Stimulated activated CD8-positive, alpha-beta memory T cell treated with anti-CD3 and anti-CD28 coated beads, Interleukin-12 subunit alpha, Interleukin-12 subunit beta, amount 100 ng/mL, for 24 hours (primary cell): Measurements from ENCODE around the gene CLEC4M.
"Not testable (repeated sequence)": the region's sequence is repeated elsewhere in the genome, so short reads cannot be mapped to it uniquely, and the experiment has no call there.

ENCODE experiments used
- DNase-seq: peaks from one replicate; pipeline ENCODE4 v3.0.0-alpha.2; 2020; ENCODE audit errors: extremely low read depth

CLEC4M gene

GRCh38 chr19:7775761-7776160 lies 12.7 kb downstream of the CLEC4M start:
- DNase-seq = no peak

- no peak for DNase-seq
These were observed 15.0 kb downstream of the CLEC4M start for GRCh38 chr19:7778081-7778480.

GRCh38 chr19:7779631-7780486 lies 16.8 kb downstream of the CLEC4M start:
- DNase-seq = no peak

DNA sequence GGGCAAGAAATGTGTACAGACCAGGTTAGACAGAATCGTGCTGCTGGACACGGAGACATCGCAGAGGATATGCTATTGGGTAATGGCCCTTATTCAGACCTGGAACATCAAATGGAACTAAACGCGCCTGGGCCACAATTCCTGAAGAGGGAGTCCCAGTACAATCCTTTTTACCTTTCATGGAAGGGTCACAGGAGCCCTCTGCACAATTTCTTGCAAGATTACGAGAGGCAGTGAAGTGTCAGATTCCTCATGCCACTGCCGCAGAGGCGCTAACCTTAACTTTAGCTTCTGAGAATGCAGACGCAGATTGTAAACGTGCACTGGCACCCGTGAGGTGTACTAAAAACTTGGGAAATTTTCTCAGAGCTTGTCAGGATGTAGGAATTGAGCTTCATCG lies 18.1 kb downstream of the CLEC4M start:
- no peak for DNase-seq

GRCh38 chr19:7783991-7784423 lies 21.0 kb downstream of the CLEC4M start:
- no peak for DNase-seq

- no peak for DNase-seq
These were observed 21.8 kb downstream of the CLEC4M start for GRCh38 chr19:7784856-7785255.

GRCh38 chr19:7787141-7787540 lies 24.1 kb downstream of the CLEC4M start:
- DNase-seq = no peak

DNA sequence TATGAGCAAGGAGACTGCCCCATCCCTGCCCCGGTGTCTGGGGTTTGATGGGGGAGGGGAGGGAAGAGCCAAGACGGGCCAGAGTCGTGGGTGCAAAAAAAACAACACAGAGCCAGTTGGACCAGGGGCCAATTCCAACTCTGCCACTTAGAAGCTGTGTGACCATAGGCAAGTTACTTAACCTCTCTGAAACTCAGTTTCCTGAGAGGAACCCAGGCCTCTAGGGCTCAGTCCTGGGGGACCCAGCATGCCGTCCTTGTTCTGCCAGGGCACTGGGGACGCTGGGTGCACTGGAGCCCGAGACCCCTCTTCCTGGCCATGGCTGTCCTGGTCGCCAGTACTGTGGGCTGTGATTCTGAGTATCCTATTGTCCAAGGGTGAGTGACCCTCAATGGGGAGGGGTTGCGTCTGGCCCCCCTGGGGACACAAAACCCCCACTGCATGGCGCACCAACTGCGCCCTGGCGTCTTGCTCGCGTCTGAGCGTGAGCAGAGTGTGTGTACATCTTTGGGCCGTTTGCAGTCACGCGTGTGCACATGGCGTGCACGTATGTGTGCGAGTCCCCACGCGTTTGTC lies 24.6 kb downstream of the CLEC4M start:
- no peak for DNase-seq

DNA sequence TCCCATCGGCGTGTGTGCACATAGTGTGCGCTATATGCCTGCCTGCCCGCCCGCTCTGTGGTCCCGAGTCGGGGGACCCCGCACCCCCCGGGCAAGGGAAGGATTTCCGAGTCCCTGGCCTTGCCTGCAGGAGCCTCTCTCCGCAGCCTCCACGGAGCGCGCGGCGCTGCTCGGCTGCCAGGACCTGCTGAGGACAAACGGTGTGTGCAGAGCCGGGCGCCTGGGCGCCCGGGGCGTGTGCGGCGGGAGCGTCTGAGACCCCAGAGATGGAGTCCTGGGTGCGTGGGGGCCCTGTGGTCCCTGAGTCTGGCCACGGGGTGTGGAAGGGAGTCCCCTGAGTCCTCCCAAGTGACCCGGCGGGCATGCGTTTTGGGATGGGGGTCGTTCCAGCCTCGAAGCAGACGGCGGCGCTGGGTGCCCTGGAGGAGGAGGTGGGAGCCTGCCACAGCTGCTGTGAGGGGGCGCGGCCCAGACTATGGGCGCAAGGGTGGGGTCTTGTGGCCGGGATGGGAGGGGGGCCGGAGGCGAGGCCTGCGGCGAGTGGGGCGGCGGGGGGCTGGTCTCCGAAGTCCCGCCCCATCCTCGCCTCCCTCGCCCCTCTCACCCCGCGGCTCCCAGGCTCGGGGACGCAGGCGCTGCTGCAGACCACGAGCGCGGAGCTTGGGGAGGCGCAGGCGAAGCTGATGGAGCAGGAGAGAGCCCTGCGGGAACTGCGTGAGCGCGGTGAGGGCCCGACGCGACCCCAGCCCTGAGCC lies 25.3 kb downstream of the CLEC4M start:
- DNase-seq = no peak

DNA sequence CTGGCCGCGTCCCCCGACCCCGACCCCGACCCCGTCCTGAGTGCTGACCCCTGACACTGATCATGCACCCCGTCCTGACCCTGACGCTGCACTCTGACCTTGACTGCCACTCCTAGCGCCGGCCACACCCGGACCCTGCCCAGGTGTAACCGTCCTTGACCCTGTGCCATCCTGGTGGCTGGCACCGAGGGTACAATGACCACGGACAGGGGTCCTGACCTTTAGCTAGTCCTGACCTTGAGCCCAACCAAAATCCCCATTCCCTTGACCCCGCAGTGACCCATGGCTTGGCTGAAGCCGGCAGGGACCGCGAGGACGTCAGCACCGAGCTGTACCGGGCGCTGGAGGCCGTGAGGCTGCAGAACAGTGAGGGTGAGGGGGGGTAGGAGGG lies 25.9 kb downstream of the CLEC4M start:
- DNase-seq = no peak

DNA sequence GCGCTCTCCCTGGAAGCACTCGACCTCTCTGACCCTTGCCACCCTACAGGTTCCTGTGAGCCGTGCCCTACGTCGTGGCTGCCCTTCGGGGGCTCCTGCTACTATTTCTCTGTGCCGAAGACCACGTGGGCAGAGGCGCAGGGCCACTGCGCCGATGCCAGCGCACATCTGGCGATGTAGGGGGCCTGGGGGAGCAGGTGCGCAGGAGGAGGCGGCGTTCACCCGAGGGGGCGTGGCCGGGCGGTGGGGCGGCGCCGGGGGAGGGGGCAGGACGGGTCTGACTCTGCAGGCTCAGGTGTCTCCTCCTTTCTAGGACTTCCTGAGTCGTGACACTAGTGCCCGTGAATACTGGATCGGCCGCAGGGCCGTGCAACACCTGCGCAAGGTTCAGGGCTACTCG lies 26.4 kb downstream of the CLEC4M start:
- no peak for DNase-seq

GRCh38 chr19:7790416-7790815 lies 27.4 kb downstream of the CLEC4M start:
- no peak for DNase-seq

- no peak for DNase-seq
These were observed 29.2 kb downstream of the CLEC4M start for GRCh38 chr19:7792281-7792680.

DNA sequence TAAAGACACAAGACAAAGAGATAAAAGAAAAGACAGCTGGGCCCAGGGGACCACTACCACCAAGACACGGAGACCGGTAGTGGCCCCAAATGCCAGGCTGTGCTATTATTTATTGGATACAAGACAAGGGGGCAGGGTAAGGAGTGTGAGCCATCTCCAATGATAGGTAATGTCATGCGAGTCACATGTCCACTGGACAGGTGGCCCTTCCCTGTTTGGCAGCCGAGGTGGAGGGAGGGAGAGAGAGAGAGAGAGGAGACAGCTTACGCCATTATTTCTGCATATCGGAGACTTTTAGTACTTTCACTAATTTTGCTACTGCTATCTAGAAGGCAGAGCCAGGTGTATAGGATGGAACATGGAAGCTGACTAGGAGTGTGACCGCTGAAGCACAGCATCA lies 29.7 kb downstream of the CLEC4M start:
- not testable (repeated sequence) for DNase-seq

- DNase-seq = no peak
These were observed 30.4 kb downstream of the CLEC4M start for GRCh38 chr19:7793493-7793892.

DNA sequence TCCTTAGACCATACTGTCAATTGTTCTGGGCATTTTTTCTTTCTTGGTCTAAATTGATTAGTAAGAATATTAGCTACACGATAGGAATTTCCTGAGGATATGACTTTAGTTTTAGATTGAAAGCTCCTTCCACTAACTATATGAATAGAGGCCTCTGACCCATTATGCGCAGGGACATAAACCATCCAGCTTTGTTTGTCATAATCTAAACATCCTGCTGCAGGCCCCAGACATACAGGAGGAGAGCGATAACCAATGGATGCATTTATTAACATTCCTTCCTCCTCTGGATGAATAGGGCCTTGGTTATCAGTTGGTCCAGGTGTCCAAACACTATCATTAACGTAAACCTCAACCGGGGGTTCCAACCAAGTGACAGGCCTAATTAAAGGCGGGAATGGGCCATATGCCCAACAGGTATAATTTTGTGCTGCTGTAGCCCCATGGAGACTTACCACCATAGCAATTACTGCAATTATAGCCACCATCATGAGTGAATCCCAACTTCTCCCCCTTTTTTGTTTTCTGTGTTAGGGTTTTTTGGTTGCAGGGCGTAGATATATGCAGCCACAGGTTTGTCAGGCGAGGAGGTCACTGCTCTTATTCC lies 32.6 kb downstream of the CLEC4M start:
- DNase-seq = no peak

DNA sequence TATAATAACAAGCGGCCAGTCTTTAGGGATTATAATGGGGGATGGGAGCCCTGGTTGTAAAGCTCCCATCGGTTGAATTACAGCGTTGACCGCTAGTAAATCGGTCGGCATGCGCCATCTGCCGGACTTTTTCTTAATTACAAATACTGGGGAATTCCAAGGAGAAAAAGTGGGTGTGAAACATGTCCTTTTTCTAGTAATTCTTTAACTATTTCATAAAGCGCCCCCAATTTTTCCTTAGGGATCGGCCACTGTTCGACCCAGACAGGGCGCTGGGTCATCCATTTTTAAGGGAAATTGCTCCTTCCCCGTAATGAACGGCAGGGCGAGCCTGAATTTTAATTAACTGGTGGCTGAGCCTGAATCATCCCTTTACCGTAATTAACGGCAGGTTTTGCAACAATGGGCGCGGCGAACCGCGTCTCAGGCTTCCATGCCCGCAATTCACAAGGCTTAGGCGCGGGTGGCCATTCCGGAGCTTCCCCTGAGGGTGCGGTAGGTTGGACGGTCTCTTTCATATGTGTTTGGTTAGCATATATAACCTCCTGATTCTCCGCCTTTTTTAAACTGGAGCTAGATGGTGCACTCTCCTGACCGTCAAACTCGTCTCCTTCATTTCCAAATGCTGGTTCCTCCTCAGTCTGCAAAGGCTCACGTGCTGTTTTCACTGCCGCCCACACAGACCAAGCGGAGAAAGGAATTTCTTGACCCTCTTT lies 36.8 kb downstream of the CLEC4M start:
- DNase-seq = no peak

GRCh38 chr19:7801020-7801570 lies 38.1 kb downstream of the CLEC4M start:
- DNase-seq = no peak

DNA sequence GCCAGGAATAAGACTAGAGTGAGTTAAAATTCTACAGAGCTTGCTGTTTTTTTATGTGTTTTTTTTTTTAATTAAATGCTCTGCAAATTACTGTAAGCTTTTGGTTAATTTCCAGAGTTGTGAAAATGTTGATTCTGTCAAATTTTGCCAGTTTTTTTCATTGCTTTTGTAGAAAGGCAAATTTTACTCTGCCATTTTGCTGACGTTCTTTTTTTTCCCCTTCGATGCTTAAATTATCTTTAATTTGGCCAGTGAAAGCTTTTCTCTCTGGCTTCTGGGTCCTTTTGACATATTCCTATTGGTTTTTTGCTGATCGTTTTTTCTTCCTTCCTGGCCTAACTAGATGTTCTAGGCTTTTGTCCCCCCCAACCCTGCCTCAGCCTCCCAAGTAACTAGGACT lies 43.2 kb downstream of the CLEC4M start:
- DNase-seq = no peak

GRCh38 chr19:7806876-7807275 lies 43.8 kb downstream of the CLEC4M start:
- no peak for DNase-seq

DNA sequence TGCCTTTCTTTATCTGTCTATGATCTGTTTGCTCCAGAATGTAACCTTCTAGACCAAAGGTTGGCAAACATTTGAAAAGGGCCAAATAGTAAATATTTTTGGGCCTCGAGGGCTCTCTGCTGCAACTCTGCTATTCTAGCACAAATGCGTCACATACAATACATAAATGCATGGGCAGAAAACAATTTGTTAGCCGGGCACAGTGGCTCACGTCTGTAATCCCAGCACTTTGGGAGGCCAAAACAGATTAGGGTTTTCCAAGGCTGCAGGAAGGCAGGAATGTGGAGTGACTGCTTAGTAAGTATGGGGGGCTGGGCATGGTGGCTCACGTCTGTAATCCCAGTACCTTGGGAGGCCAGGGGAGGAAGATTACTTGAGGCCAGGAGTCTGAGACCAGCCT lies 45.1 kb downstream of the CLEC4M start:
- DNase-seq = no peak
